ENCODE measurements around the gene NXN.

NXN gene

DNA sequence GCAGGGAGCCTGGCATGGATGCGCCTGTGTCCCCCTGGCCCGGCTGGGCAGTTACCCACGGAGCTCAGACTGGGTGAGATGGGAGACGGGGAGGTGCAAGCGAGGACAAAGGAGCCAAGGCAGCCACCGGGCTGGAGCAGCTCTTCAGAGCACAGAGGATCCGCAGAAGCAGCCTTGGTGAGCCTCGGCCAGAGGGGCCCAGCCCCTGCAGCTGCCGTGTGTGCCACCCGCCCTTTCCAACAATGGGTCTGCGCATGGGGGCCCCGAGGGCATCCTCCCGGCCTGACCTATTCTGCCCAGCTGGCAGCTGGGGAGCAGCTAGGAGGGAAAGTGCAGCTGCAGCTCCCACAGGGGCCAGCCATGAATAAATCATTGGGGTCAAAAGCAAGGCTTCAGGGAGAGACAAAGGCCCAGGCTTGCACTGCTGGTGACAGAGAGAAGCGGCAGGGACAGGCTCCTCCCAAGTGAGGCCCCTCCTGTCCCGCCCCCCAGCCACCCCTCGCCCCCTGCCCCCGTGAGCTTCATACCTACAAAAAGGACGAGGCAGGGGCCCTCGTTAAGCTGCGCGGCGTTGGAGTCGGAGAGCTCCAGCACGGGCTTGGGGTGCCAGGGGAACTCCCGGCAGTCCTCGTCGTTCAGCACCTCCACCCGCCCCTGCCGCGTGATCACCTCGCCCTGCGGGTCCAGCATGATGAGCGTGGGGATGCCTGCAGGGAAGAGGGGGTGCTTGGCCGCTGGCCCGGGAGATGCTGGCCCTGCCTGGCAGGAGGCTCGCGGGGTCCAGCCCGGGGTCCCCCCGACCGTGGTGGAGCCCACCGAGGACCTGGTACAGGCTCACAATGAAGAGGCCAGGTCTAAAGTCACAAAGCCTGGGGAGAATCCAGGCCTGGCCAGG, 174.8 kb downstream of the NXN start:
- no peak overlapping the region for H3K4me3 ChIP-seq (replicated peaks; ENCODE audit: low read depth, low read length)
- TF ChIP-seq, protein P1, sequence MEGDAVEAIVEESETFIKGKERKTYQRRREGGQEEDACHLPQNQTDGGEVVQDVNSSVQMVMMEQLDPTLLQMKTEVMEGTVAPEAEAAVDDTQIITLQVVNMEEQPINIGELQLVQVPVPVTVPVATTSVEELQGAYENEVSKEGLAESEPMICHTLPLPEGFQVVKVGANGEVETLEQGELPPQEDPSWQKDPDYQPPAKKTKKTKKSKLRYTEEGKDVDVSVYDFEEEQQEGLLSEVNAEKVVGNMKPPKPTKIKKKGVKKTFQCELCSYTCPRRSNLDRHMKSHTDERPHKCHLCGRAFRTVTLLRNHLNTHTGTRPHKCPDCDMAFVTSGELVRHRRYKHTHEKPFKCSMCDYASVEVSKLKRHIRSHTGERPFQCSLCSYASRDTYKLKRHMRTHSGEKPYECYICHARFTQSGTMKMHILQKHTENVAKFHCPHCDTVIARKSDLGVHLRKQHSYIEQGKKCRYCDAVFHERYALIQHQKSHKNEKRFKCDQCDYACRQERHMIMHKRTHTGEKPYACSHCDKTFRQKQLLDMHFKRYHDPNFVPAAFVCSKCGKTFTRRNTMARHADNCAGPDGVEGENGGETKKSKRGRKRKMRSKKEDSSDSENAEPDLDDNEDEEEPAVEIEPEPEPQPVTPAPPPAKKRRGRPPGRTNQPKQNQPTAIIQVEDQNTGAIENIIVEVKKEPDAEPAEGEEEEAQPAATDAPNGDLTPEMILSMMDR (IDR thresholded peaks at IDR 0.05; ENCODE audit: insufficient read depth, low read length, poor library complexity, severe bottlenecking): no peak
- H3K36me3 ChIP-seq (ENCODE audit: control insufficient read depth, insufficient read depth, low read length): no peaks in the 10 kb centered on the region
- H3K27me3 ChIP-seq (replicated peaks; ENCODE audit: control insufficient read depth, insufficient read depth, low read length): no peaks in the 10 kb centered on the region; the same call in 1 of the 2 replicates
- DNase-seq (ENCODE audit: extremely low read depth, insufficient read length): no peak

DNA sequence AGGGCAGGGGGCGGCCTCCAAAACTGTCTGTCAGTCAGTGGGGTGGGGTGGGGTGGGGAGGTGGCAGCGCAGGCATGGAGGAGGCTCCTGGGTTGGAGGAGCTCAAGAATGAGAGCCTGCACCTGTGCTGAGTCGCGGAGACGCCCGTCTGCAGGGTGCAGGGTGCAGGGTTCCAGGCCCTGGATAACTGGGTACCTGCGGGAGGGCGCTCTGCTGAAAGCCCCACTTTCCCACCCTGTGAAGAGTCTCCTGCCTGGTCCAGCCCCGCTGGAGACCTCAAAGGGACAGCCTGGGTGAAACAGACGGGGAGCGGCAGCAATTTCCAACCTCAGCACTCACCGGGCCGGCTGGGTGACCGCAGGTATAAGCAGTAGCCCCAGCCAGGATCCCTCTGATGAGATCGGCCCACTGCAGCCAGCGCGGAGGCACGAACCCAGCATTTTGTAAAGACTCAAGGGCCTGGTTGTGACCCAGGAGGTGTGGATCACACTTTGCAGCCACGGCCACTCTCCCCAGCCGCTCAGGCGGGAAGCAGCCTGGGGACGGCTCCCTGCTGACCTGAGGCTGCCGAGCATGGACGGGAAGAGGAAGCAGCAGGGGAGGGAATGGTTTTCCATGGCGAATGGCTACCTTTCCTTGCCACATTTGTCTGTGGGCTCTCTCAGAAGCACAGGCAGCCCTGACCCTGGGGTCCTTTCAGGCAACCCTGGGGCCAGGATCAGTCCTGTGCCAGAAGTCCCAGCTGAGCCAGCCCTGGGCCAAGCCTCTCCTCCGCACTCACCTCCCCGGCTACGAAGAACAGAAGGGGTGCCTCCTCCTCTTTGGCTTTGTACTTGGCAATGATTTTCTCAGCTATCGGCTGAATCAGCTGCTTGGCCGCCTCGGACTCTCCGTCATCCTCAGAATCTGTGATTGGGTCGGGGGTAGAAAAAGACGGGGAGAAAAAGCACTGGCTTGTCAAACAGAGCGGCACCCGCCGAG, 176.4 kb downstream of the NXN start:
- no peak for DNase-seq (ENCODE audit: extremely low read depth, insufficient read length)
- TF ChIP-seq, protein P1 (IDR thresholded peaks at IDR 0.05; ENCODE audit: insufficient read depth, low read length, poor library complexity, severe bottlenecking): no peak
- Histone ChIP-seq H3K27me3 (replicated peaks; ENCODE audit: control insufficient read depth, insufficient read depth, low read length) (no peaks in the 10 kb centered on the region; the same call in 1 of the 2 replicates), H3K4me3 (replicated peaks; ENCODE audit: low read depth, low read length) (no peak overlapping the region), H3K36me3 (ENCODE audit: control insufficient read depth, insufficient read depth, low read length) (no peaks in the 10 kb centered on the region)

DNA sequence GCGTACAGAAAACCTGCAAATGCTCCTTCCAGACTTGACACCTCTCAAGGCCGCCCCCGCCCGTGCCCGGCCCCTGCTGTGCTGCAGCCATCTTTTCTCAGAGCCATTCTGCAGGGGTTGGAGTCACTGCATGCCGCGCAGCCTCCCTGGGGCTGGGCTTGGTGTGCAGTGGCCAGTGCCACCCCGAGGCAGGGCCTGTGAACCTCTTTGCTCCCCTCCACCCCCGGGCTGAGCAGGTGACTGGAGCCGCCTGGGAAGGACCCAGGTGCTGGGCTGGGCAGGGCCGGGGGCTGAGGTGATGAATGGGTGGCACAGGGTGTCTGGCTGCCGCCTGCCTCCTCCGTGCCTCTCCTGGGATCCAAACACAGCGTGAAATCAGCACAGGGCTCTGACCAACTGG, 177.1 kb downstream of the NXN start:
- no peaks in the 10 kb centered on the region for H3K36me3 ChIP-seq (ENCODE audit: control insufficient read depth, insufficient read depth, low read length)
- no peaks in the 10 kb centered on the region; the same call in 1 of the 2 replicates for H3K27me3 ChIP-seq (replicated peaks; ENCODE audit: control insufficient read depth, insufficient read depth, low read length)
- TF ChIP-seq, protein P1 (IDR thresholded peaks at IDR 0.05; ENCODE audit: insufficient read depth, low read length, poor library complexity, severe bottlenecking): no peak
- H3K4me3 ChIP-seq (replicated peaks; ENCODE audit: low read depth, low read length): no peak overlapping the region
- no peak for DNase-seq (ENCODE audit: extremely low read depth, insufficient read length)

DNA sequence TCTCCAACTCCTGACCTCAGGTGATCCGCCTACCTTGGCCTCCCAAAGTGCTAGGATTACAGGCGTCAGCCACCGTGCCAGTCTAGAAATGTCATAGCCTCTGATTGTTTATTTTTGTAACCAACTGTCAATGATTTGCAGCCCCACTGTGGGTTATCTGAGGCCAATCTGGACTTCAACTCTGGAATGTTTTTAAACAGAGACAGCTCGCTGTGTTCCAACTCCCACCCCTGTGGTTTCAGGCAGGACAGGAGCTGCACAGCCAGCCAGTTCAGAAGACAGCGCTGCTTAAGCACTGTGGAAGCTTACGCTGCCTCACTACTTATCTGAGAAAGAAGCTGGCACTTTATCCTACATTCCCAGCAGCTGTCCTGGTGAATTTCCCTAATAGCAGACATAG, 177.9 kb downstream of the NXN start:
- H3K36me3 ChIP-seq (ENCODE audit: control insufficient read depth, insufficient read depth, low read length): no peaks in the 10 kb centered on the region
- no peaks in the 10 kb centered on the region; the same call in 1 of the 2 replicates for H3K27me3 ChIP-seq (replicated peaks; ENCODE audit: control insufficient read depth, insufficient read depth, low read length)
- TF ChIP-seq, protein P1 (IDR thresholded peaks at IDR 0.05; ENCODE audit: insufficient read depth, low read length, poor library complexity, severe bottlenecking): no peak
- no peak for DNase-seq (ENCODE audit: extremely low read depth, insufficient read length)
- no peak overlapping the region for H3K4me3 ChIP-seq (replicated peaks; ENCODE audit: low read depth, low read length)

DNA sequence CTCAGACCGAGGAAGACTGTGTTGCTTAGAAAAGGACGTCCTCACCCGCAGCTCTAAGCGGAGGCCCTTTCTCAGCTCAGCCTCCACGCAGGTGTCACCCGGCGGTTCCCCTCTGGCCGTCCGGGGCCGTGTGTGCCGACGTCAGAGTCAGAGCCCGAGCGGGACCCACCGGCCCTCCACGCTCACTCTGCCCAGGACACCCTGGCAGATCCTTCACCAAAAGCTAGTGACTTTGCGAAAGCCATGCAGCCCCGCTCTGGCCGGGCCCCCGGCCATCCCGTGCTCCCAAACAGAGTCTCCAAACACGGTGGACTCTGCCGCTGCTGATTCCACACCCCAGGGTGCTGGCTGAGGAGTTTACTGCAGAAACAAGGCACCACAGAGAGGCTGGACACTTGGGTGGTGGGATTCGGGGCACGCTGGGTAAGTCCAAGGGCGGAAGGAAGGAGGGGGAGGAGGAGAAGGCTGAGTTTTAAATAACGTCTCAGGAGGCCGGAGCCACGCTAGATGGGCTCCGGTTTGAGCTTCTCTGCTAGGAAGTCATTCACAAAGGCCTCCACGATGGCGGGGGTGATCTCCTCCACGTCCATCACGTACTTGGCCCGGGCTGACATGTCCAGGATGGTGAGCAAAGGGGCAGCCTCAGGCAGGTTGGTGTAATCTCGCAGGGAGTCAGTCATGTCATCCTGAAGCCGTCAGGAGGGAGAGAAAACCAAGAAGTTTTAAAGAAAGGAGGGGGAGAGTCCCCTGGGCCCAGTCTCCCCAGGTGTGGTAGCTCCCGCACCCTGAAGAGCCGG, 178.9 kb downstream of the NXN start:
- Histone ChIP-seq H3K36me3 (ENCODE audit: control insufficient read depth, insufficient read depth, low read length) (no peaks in the 10 kb centered on the region), H3K4me3 (replicated peaks; ENCODE audit: low read depth, low read length) (no peak overlapping the region), H3K27me3 (replicated peaks; ENCODE audit: control insufficient read depth, insufficient read depth, low read length) (no peaks in the 10 kb centered on the region; the same call in 1 of the 2 replicates)
- no peak for DNase-seq (ENCODE audit: extremely low read depth, insufficient read length)
- TF ChIP-seq, protein P1 (IDR thresholded peaks at IDR 0.05; ENCODE audit: insufficient read depth, low read length, poor library complexity, severe bottlenecking): no peak
